ENCODE measurements around the gene TGOLN2.

TGOLN2 gene

GRCh38 chr2:85302121-85302520, 25.7 kb downstream of the TGOLN2 start:
- no peak for TF ChIP-seq CTCF (IDR thresholded peaks at IDR 0.05; ENCODE audit: borderline replicate concordance, insufficient read depth, low read depth, low read length)
- H3K4me3 ChIP-seq (ENCODE audit: low read depth, low read length): no peak overlapping the region

- no peak overlapping the region for H3K4me3 ChIP-seq (ENCODE audit: low read depth, low read length)
- TF ChIP-seq CTCF (IDR thresholded peaks at IDR 0.05; ENCODE audit: borderline replicate concordance, insufficient read depth, low read depth, low read length): no peak
Observed at GRCh38 chr2:85291425-85292023, 36.3 kb downstream of the TGOLN2 start.

- no peak overlapping the region for H3K4me3 ChIP-seq (ENCODE audit: low read depth, low read length)
- TF ChIP-seq CTCF (IDR thresholded peaks at IDR 0.05; ENCODE audit: borderline replicate concordance, insufficient read depth, low read depth, low read length): no peak
Observed at GRCh38 chr2:85288244-85288725, 39.5 kb downstream of the TGOLN2 start.

- TF ChIP-seq CTCF (IDR thresholded peaks at IDR 0.05; ENCODE audit: borderline replicate concordance, insufficient read depth, low read depth, low read length): no peak
Observed at GRCh38 chr2:85287721-85288120, 40.1 kb downstream of the TGOLN2 start.

GRCh38 chr2:85286918-85287317, 40.9 kb downstream of the TGOLN2 start:
- TF ChIP-seq CTCF (IDR thresholded peaks at IDR 0.05; ENCODE audit: borderline replicate concordance, insufficient read depth, low read depth, low read length): no peak
- H3K4me3 ChIP-seq (ENCODE audit: low read depth, low read length): no peak overlapping the region

More at GRCh38 chr2:85287721-85288120, 40.1 kb downstream of the TGOLN2 start:
- H3K4me3 ChIP-seq (ENCODE audit: low read depth, low read length): no peak overlapping the region

GRCh38 chr2:85283641-85284040, 44.1 kb downstream of the TGOLN2 start:
- no peak for TF ChIP-seq CTCF (IDR thresholded peaks at IDR 0.05; ENCODE audit: borderline replicate concordance, insufficient read depth, low read depth, low read length)
- no peak overlapping the region for H3K4me3 ChIP-seq (ENCODE audit: low read depth, low read length)

- TF ChIP-seq CTCF (IDR thresholded peaks at IDR 0.05; ENCODE audit: borderline replicate concordance, insufficient read depth, low read depth, low read length): no peak
- no peak overlapping the region for H3K4me3 ChIP-seq (ENCODE audit: low read depth, low read length)
Observed at GRCh38 chr2:85282914-85283313, 44.9 kb downstream of the TGOLN2 start.
